ENCODE measurements around the gene SLC38A10.

GRCh38 chr17:81248649-81249048 lies 46.5 kb downstream of the SLC38A10 start:
- no peak for TF ChIP-seq CTCF (IDR thresholded peaks at IDR 0.05 in 4 of 5, conservative IDR thresholded peaks at IDR 0.05 in 1 of 5)
- no peak for TF ChIP-seq POLR2A (IDR thresholded peaks at IDR 0.05)
